NCI-H2196 (cell line): ENCODE data around the gene CAPZA1.
A peak's percentile ranks its signal among the peaks of the same experiment; 100 is the strongest.

Experiments used
- DNase-seq: peaks from one replicate; lab custom pipeline; 2025; ENCODE audit not compliant: unreplicated experiment; lab: John Stamatoyannopoulos, UW

Gene CAPZA1

DNA sequence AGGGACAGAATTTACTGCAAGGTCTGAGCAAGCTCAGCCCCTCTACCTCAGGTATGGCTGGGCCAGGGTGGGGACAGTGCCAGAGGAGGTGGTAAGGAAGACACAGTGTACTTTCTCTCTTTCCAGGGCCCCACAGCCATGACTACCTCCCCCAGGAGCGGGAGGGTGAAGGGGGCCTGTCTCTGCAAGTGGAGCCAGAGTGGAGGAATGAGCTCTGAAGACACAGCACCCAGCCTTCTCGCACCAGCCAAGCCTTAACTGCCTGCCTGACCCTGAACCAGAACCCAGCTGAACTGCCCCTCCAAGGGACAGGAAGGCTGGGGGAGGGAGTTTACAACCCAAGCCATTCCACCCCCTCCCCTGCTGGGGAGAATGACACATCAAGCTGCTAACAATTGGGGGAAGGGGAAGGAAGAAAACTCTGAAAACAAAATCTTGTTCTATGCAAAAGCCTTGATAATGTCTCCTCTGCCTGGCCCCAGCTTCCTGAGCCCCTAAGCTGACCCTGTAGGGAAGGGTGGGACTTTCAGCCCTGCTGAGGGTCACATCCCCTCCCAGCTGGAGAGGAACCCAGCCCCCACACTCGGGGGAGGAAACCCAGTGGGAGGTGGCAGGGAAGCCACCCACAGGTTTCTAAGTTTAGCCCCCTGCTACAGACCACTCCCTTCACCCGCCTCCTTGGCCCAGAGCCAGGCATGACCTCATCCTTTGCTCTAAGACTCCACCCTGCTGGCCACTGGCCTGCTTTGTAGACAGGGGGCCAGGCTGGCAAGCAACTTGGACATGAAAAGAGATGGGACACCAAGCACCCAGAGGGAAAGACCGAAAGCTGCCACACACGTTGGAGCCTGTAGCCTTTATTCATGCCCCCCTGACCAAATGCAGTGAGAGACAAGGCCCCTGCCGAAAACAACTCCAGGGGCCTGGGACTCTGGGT is 80.9 kb downstream of the CAPZA1 start:
- DNase-seq: peak; percentile 93

DNA sequence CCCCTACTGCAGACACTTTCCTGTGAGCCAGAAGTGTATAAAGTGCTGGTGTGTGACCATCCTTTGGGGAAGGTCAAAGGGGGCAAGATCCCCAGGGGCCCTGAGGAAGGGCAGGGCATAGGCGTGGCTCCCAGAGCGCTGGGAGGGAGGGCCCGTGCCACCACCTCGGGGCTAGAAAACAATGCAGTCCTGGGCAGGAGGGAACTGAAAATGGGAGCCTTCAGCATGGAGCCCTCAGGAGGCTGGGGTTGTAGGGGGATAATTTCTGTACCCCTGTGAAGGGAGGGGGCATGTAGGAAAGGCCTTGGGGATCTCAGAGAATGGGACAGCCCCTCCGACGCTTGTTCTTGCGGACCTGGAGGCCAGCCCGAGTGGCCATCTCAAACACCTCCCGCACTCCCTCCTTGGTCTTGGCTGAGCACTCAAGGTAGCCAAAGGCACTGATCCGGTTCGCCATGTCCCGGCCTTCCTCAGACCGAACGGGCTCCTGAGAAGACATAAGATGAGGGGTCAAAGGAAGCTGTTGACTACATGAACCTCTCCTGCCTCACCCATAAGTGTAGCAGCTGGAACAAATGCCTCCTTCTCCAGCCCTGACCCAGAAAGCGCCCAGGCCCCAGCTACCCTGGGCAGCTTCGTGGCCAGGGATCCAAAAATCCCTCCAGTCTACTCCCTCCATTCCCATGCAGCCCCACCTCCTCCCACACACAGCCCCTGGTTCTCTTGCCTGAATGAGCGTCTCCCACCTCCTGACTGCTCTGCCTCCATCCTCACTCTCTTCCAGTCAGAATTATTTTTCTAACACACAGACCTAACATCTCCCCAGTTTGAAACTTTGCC is 81.8 kb downstream of the CAPZA1 start:
- DNase-seq: no peak

DNA sequence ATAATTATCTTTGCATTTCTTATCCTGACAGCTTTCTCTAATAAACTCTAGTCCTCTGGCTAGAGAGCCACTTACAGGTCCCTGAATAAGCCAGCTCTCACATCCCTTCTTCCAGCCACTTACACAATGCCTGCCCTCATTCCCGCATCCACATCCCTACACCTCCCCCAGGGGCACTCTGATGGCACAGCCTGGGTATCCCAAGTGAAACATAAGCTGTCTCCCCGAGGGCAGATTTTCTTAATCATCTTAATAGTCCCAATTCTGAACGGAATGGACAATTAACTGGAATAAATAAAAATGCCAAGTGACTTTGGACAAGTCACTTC is 82.4 kb downstream of the CAPZA1 start:
- no peak for DNase-seq

DNA sequence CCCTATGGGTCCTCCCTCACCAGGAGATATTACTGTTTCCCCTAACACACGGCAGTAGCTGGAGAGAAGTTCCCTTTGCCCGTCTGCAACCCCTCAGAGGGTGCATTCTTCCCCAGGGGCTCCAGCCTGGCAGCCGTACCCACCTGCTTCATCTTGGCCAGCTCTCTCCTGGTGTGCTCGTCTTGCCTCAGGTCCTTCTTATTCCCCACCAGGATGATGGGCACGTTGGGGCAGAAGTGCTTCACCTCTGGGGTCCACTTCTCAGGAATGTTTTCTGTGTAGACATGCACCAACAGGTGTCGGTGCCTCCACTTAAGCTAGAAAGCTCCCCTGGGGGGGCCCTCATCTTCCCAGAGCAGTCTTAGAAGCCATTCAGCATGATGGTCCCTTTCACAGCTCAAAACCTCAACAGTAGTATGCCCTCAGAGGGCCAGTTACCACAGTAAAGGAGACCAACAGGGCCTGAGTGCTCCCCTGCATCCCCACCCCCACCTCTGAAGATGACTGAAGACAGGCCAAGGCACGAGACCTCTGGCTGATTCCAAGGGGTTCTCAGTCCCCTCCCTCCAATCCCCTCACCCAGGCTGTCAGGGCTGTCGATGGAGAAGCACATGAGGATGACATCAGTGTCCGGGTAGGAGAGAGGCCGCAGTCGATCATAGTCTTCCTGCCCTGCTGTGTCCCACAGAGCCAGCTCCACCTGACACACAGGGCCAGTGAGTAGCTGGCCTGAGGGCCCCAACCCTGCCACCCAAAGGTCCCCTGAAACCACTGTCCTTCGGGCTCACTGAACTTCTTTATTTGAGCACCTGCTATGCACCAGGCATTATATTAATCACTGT is 83.0 kb downstream of the CAPZA1 start:
- no peak for DNase-seq

DNA sequence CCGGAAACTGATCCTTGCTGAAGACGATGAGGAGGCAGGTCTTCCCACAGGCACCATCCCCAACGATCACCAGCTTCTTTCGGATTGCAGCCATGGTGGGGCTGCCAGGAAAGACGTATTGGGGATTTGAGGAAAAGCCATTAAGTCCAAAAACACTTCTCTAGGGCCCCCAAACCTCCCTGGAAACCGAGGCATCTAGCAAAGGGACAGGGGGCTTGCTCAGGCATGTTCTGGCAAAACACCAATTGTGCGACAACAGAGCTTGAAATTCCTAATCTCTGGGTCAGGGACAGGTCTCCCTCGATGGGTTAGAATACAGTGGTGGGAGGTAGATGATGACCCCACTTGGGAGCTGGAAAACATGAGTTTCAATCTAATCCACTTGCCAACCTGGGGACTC is 84.1 kb downstream of the CAPZA1 start:
- DNase-seq: no peak

DNA sequence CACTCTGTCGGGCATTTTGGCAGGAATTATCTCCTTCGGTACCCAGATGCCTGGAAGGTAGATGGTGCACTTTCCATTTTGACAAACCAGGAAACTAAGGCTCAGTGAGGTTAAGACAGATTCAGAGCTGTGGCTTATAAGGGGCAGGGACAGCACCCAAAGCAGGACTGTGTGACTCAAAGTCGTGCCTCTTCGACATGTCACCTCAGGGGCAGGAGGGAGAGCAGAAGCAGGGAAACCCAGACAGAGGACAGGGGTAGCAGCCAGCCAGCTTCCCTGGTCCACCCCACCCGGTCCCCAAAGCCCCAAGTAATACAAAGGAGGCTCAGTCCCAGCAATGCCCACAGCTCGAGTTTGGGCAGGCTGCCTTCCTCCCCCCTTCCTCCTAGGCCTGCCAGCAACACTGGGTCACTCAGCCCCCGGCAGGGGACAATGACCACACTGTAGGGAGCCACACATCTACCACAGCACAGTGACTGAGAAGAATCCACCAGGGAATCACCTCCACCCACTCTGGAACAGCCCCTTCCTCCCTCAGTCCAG is 84.8 kb downstream of the CAPZA1 start:
- no peak for DNase-seq

DNA sequence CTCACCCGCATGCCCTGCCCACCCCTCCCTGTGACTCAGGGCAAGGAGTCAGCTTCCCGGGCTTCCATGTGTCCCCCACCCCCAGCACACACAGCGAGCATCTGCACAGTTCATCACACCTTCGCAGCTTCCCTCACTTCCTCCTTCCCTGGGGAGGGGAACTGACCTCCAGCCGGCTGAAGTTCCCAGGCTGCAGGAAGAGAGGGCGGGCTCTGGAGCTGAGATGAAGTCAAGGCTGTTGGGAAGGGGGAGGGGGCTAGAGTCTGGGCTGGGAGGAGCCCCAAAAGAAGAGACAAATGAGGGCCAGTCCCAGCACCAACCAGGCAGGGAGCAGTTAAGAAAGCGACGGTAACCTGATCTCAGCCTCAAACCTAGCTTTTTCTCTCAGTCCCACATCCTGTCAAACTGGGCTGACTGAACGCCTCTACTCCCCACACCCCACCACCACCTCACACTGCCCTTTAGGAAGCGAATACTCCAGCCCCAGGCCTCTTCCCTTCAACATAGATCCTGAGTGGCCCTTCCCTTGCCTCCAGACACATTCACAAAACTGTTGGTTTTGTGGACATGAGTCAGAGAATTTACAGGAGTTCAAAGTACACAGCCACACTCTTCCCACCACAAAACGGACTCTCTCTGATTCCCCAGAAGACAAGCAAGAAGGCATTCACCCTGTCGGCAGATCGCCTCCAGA is 85.4 kb downstream of the CAPZA1 start:
- DNase-seq: peak; percentile 87

DNA sequence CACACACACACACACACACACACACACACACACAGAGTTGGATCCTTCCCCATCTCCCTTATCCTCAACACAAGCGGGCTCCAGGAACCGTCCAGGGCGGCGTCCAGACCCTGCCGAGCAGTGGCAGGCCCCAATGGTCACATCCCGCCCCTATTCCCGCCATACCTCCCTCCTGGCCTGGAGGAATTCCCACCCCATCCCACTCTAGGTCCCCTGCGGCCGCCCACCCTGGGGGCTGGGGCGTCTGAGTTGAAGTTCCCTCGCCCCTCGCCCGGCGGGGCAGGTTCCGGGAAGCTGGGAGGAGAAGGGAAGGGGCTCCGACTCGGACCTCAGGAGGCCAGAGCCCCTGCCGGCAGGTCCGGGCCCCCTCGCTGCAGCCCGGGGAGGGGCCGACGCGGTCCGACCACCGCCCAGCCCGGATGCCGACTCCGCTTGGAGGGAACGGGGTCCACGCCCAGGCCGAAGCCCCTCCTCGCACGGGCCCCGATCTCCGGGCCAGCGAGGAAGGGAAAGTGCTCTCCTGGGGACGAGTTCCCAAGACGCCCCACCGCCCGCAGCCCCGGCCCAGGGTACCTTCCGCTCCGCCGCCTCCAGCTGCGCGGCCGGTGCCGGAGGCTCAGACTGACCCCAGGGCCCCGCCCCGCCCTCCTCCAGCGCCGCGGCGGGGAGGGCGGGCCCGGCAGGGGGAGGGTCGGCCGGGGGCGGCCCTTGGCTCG is 87.0 kb downstream of the CAPZA1 start, which contains the start of gene RHOC:
Gene RHOC, minus strand, starts transcription at position 623 of the 716 bp plus-strand sequence. CDS start 3,328 bp downstream, outside the sequence.
- peak; percentile 85 for DNase-seq

DNA sequence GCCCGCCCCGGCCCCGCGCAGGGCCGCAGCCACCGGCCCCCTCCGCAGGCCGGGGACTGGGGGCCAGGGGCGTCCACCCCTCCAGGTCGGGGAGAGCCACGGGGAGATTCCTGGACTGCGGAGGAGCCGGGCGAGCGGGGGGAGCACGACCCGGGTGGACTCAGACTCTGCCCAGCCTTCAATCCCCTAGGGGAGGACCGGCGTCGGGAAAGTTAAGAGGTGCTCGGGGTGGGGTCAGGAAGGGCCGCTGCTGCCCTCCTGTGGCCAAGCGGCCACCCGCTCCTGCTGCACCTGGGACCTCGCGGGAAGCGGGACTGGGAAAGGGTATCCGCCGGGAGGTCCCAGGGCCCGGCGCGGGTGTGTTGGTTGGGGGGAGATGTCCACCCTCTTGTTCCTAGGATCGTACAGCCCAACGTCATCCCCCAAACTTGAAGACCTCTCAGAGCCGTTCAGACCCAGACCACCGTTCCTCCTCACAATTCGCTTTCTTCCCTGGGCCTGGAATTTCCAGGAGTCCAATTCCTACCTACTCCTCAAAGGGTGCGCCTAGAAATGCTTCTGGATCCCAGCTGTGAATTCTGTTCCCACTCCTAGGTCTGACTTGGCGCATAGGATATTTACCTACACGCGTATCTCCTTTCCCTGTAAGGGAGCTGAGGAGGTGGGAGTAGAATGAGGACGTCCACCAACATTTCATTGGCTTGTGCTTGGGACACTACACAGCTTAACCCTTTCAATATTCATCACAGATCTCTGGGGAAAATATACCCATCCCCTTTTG is 87.8 kb downstream of the CAPZA1 start:
- DNase-seq: peak; percentile 85

DNA sequence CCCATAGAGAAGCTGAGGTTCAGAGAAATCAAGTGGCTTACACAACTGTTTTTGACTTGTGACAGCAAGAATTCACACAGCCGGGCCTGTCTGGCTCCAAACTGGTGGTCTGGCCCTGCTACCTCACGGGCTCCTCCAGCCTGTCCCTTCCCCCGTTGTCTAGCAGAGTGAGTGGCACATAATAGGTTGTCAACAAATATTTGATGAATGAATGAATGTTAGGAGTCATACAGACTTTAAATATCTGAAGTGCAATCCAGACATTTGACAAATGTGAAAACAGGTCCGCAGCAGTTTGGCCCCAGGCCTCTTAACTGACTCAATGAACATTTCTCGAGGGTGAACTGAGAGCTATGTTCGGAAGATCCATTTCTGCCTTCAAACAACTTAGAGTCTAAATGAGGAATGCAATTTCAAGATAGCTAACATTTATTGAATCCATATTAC is 88.4 kb downstream of the CAPZA1 start:
- DNase-seq: no peak

DNA sequence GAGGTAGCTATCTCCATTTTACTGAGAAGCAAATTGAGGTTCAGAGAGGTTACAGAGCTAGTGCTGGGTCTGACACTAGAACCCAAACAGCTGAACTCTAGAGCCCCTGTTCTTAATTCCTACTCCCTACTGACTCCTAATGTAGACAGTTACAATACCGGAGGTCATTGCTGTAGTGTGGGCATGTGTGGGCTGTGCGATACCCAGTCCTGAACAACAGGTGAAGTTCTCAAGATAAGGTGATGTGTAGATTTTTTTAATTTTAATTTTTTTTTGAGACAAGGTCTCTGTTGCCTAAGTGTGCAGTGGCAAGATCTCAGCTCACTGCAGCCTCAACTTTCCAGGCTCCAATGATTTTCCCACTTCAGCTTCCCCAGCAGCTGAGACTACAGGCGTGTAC is 88.9 kb downstream of the CAPZA1 start:
- no peak for DNase-seq

DNA sequence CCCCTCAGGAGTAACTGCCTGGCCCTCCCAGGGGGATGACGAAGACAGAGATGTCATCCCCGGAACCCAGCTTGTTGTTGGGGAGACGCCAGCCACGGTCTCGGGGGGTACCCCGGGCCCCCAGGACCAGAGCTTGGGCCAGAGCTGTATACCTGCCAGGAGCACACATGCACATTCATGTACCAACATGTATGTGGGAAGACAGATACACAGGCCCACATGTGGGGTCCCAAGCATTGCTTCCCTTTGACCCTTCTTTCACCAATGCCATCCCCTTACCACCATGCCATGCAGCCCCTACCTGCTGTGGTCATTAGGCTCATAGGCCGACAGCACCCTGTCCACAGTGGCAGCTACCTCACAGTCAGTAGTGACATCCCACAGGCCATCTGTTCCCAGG is 90.5 kb downstream of the CAPZA1 start:
- DNase-seq: no peak

DNA sequence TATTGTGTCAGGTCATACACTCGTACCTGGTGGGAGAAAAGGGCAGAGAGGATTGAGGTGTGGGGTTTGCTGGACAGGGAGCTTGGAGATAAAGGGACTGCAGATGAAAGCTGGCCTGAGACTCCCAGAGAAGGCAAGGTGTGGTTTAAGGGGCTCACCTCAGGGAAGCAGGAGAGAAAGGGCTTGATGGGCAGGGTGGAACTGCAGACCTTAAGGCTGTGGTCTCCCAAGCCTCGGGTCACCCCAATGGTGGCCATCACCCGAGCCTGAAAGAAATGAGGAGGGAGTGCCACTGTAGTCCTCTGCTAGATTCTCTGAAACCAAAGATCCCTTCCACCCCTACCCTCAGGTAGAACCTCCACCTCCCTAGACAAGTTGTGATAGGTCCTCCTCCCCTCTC is 91.0 kb downstream of the CAPZA1 start:
- DNase-seq: no peak

DNA sequence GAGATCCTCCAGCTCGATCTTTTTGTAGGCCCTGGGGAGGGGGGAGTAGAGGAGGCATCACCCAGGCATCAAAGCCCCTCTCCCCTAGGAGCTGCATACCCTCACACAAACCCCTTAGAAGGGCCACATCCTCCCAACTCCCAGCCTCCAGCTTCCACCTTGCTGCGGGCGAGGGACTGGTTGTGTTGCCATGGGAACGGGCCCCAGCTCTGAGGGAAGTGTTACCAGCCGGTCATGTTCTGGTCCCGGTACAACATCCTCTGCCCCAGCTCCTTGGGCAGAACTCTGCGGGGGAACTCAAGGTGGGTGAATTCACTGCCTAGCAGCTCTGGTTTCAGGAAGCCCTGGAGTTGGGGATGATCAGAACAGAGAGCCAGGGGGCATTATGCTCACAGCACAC is 91.4 kb downstream of the CAPZA1 start:
- no peak for DNase-seq

DNA sequence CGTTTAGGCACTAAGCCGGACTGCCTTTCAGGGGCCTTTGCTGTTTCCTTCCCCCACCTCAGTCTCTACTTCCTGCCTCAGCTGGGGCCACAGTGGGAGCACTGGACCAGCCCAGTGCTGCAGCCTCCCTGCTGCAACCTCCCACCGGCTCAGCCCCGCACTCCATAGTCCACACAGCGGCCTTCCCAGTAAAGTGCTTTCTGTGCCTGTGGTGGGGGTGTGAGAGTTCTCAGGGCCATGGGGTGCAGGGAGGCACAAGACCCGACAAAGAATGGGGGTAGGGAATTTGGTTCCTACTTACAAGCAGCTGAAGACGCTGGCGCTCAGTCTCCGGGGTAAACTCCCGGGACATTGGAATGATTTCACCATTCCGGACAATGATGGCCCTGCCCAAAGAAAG is 92.0 kb downstream of the CAPZA1 start:
- no peak for DNase-seq

DNA sequence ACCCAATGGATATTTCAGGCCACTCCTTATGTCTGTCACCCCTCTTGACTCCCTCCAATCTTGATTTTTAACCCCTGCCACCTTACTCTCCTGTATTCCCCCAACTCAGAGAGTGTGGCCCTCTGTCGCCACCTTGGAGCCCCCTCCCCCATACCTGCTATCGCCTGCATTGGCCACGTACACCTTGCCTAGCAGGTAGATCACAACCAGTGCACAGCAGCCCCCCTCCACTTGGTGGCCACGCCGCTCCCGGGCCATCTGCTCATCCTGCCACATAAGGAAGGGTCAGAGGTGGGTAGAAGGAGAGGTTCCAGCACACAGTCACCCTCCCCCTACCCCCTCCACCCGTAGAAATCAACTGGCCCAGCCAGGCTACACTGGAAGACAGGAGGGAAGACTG is 92.6 kb downstream of the CAPZA1 start:
- DNase-seq: no peak

DNA sequence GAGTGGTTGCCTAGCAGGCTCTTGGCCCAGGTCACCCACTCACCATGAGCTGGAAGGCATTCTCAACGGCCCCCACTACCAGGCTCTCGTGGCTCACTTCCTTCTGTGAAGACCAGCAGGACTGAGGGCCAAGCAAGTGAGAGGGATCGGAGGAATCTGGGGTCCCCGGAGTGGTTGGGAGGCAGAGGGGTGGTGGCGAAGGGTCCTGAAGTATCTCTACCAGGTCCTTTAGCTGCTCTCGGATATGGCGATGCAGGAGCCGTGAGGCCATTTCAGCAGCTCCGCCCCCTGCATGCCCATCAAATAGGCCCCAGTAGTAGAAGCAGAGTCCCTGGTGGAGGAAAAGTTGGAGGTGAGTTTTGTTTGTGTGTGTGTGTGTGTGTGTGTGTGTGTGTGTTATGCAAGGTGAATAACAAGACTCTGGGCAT is 93.1 kb downstream of the CAPZA1 start:
- no peak for DNase-seq

DNA sequence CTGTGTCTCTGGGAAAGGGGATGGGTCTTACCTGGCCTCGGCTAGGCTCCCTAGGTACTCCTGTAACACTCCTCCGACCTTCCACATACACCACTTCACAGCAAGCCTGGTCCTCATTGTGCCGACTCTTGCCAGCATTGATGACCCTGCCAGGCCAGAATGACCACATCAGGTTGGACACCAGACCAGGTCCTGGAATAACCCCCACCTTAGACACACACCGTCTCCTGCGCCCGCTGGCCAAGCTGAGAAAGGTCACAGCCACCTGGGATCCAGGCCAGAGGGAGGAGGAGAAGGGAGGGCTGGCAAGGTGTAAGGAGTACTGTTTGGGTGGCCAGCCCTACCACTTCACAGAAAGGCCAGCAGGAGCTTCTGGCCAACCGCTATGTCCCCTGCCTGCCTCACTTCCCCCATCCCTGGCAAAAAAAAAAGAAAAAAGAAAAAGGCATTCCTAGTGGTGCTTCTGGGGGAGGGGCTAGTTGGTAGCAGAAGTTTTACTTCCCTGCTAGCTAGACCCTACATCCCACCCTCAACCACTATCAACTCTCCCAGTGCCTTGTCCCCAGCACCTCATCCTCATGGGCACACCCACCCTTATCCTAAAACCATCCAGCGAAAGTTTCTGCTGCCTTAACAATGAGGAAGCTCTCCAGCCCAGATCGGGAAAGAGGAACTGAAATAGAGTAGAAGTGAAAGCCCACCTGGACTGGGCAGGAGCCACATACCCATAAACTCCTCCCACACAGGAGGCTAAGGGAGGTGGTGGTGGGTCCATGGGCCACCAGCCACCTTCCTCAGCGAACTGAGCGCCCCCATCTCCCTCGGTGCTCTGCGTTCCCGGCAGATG is 94.1 kb downstream of the CAPZA1 start:
- peak; percentile 42 for DNase-seq
